IMR-90 (cell line): ENCODE data around the gene ENPP7. TPM values are rescaled to one million over a fixed set of nuclear protein-coding genes. Genes with fewer than 3 reads are reported as not detected.

Experiments used
- ATAC-seq: fragments of 200-7000 bp; cut with Tn5 transposase; 2 replicates; pipeline ENCODE4 v1.9.1; 2020; ENCODE audit warnings: low read depth, mild to moderate bottlenecking, moderate library complexity
- BruUV-seq: library from RNA; stranded (reverse); fragments of 400-500 nt; replicated peaks from 2 replicates; lab custom pipeline; 2021; lab: Mats Ljungman, UMichigan
- CTCF ChIA-PET: fragments of 300-600 bp; formaldehyde crosslinking; extraction: SDS; loops from one replicate; lab custom pipeline; 2021; ENCODE audit warnings: antibody characterized with exemption; lab: Yijun Ruan, JAX
- POLR2A ChIA-PET: fragments of 300-600 bp; sonication (Branson Sonifier 250); formaldehyde crosslinking; loops from one replicate; lab custom pipeline; 2022; ENCODE audit warnings: antibody characterized with exemption; ENCODE audit not compliant: unreplicated experiment; lab: Charles Lee
- DNase-seq: peaks from one replicate; pipeline ENCODE4 v3.0.0; 2013
- H2AFZ ChIP-seq: replicated peaks from 2 replicates; pipeline ENCODE3; 2013; ENCODE audit warnings: low read length, mild to moderate bottlenecking; ENCODE audit not compliant: poor library complexity
- H2AK5ac ChIP-seq: 2 replicates; pipeline ENCODE4 v1.6.1; 2013; ENCODE audit warnings: low read depth, low read length, inconsistent platforms
- H2AK9ac ChIP-seq: replicated peaks from 2 replicates; pipeline ENCODE3; 2013; ENCODE audit warnings: mild to moderate bottlenecking, low read depth, low read length, moderate library complexity; ENCODE audit not compliant: poor library complexity
- H2BK120ac ChIP-seq: 2 replicates; pipeline ENCODE4 v1.6.1; 2013; ENCODE audit warnings: low read depth, low read length, inconsistent platforms
- H2BK15ac ChIP-seq: 3 replicates; pipeline ENCODE4 v1.6.1; 2013; ENCODE audit warnings: low read depth, low read length, inconsistent platforms
- H2BK20ac ChIP-seq: 2 replicates; pipeline ENCODE4 v1.6.1; 2013; ENCODE audit warnings: low read depth, mild to moderate bottlenecking, inconsistent platforms, low read length, moderate library complexity
- H2BK5ac ChIP-seq: 2 replicates; pipeline ENCODE4 v1.6.1; 2013; ENCODE audit warnings: mild to moderate bottlenecking, low read depth, low read length, inconsistent platforms; ENCODE audit not compliant: poor library complexity, severe bottlenecking
- H3K14ac ChIP-seq: replicated peaks from 2 replicates; pipeline ENCODE4 v1.6.1; 2013; ENCODE audit warnings: low read depth, low read length, inconsistent platforms
- H3K18ac ChIP-seq: 2 replicates; pipeline ENCODE4 v1.6.1; 2013; ENCODE audit warnings: low read depth, low read length, control low read depth
- H3K23ac ChIP-seq: 2 replicates; pipeline ENCODE4 v1.6.1; 2013; ENCODE audit warnings: low read depth, low read length, inconsistent platforms
- H3K27ac ChIP-seq: 2 replicates; pipeline ENCODE4 v1.5.1; 2013; ENCODE audit warnings: mild to moderate bottlenecking, control low read depth, low read length; ENCODE audit not compliant: insufficient read depth
- H3K27me3 ChIP-seq: 2 replicates; pipeline ENCODE4 v1.6.1; 2013; ENCODE audit warnings: low read length; ENCODE audit not compliant: control insufficient read depth, insufficient read depth
- H3K36me3 ChIP-seq: 2 replicates; pipeline ENCODE4 v1.6.1; 2013; ENCODE audit warnings: low read length, mixed read lengths; ENCODE audit not compliant: control insufficient read depth, insufficient read depth
- H3K4ac ChIP-seq: 2 replicates; pipeline ENCODE4 v1.6.1; 2013; ENCODE audit warnings: low read depth, low read length, inconsistent platforms
- H3K4me1 ChIP-seq: 2 replicates; pipeline ENCODE4 v1.6.1; 2013; ENCODE audit warnings: low read length, mixed read lengths; ENCODE audit not compliant: control insufficient read depth, insufficient read depth
- H3K4me2 ChIP-seq: 2 replicates; pipeline ENCODE4 v1.6.1; 2013; ENCODE audit warnings: low read depth, mild to moderate bottlenecking, control low read depth, low read length, moderate library complexity
- H3K4me3 ChIP-seq: 2 replicates; pipeline ENCODE4 v1.5.1; 2013; ENCODE audit warnings: low read depth, mild to moderate bottlenecking, control low read depth, low read length, moderate library complexity; ENCODE audit not compliant: insufficient read depth
- H3K56ac ChIP-seq: 2 replicates; pipeline ENCODE4 v1.6.1; 2013; ENCODE audit warnings: low read length, inconsistent platforms; ENCODE audit not compliant: insufficient read depth; ENCODE audit errors: extremely low read depth
- H3K79me1 ChIP-seq, 2 experiments: 2 replicates each; pipeline ENCODE4 v1.6.1; 2013; ENCODE audit warnings: low read length in 2 of 2, inconsistent platforms in 1 of 2, low read depth in 1 of 2
- H3K9ac ChIP-seq: 2 replicates; pipeline ENCODE4 v1.6.1; 2013; ENCODE audit warnings: low read depth, low read length, control low read depth
- H3K9me1 ChIP-seq: 2 replicates; pipeline ENCODE4 v1.6.1; 2013; ENCODE audit warnings: low read length, inconsistent platforms; ENCODE audit not compliant: insufficient read depth
- H3K9me3 ChIP-seq: 2 replicates; pipeline ENCODE4 v1.6.1; 2013; ENCODE audit warnings: low read length; ENCODE audit not compliant: control insufficient read depth, insufficient read depth
- H4K20me1 ChIP-seq: 2 replicates; pipeline ENCODE4 v1.6.1; 2013; ENCODE audit warnings: low read length, inconsistent platforms; ENCODE audit not compliant: insufficient read depth
- H4K5ac ChIP-seq: 2 replicates; pipeline ENCODE4 v1.6.1; 2013; ENCODE audit warnings: mild to moderate bottlenecking, low read depth, low read length, control low read depth
- H4K8ac ChIP-seq, 2 experiments: 2 replicates each; pipeline ENCODE4 v1.6.1; 2013; ENCODE audit warnings: low read depth in 2 of 2, low read length in 2 of 2, control low read depth in 1 of 2, inconsistent platforms in 1 of 2
- H4K91ac ChIP-seq: 2 replicates; pipeline ENCODE4 v1.6.1; 2013; ENCODE audit warnings: low read depth, low read length, inconsistent platforms; ENCODE audit not compliant: insufficient read depth
- MAZ ChIP-seq: IDR thresholded peaks from 2 replicates; pipeline ENCODE4 v1.6.1; 2012; ENCODE audit warnings: low read depth, mild to moderate bottlenecking, low read length, improper control_type of control experiment, moderate library complexity, borderline replicate concordance
- POLR2A ChIP-seq: IDR thresholded peaks from 2 replicates; pipeline ENCODE4 v1.6.1; 2012; ENCODE audit warnings: mild to moderate bottlenecking, low read depth, low read length
- WGBS, 2 experiments: methylation state at CpG; one replicate each; pipeline versions ENCODE4 v1.1.5 to v1.1.7; 2013; ENCODE audit warnings: missing lambda C conversion rate in 2 of 2; ENCODE audit not compliant: insufficient read length in 1 of 2; ENCODE audit errors: extremely low coverage in 2 of 2; 5-methylcytosine and 5-hydroxymethylcytosine counted together
- dilution Hi-C: fragments of 300-500 bp; cut with HindIII; formaldehyde crosslinking; loops from one replicate; pipeline ENCODE4 v1.14.3; 2018; ENCODE audit warnings: low sequenced_read_pairs; ENCODE audit not compliant: unreplicated experiment
- in situ Hi-C: fragments of 300-500 bp; cut with MboI; formaldehyde crosslinking; loops from 3 replicates; pipeline ENCODE4 v1.14.3; 2019; ENCODE audit warnings: low sequenced_read_pairs, inconsistent platforms, mixed read lengths
- intact Hi-C: fragments of 100-400 bp; cut with micrococcal nuclease; formaldehyde crosslinking; loops from 2 replicates; pipeline ENCODE4 v1.10.0; 2022
- polyA plus RNA-seq, 3 experiments: library from polyadenylated mRNA; depleted of rRNA; stranded (reverse); fragments of >200 nt; gene quantifications; 2 replicates each; pipeline ENCODE4 v1.2.3, GENCODE V29; 2012; ENCODE audit warnings: low replicate concordance in 1 of 3
- total RNA-seq: library from RNA; depleted of rRNA; stranded (reverse); fragments of >200 nt; gene quantifications from 2 replicates; pipeline ENCODE4 v1.2.3, GENCODE V29; 2012

Gene ENPP7
- total and polyA plus RNA-seq, 2 of the 4 experiments (the other 2 are of a cell fraction): not detected

GRCh38 chr17:79681628-79682261, 49.0 kb upstream of the ENPP7 start:
- in situ Hi-C loops: no loop called here
- Histone ChIP-seq H4K8ac (no peak overlapping the region), H2BK15ac (no peak overlapping the region), H3K9me3 (no peaks in the 10 kb centered on the region), H3K14ac (no peak overlapping the region), H4K20me1 (no peaks in the 10 kb centered on the region), H3K36me3 (no peaks in the 10 kb centered on the region), H3K27me3 (peaks cover 5% of the 10 kb centered on the region; the same call in 1 of the 2 replicates), H4K5ac (no peak overlapping the region), H3K18ac (no peak overlapping the region), H3K4me1 (no peaks in the 10 kb centered on the region), H3K4ac (no peak overlapping the region), H2BK5ac (no peak overlapping the region), H3K9me1 (no peaks in the 10 kb centered on the region), H3K79me1 (no peaks in the 10 kb centered on the region), H2BK120ac (no peak overlapping the region), H3K4me3 (no peak overlapping the region), H3K56ac (no peak overlapping the region), H2AK5ac (no peak overlapping the region), H3K9ac (no peak overlapping the region), H3K4me2 (no peak overlapping the region), H4K91ac (no peak overlapping the region), H2AFZ (no peak overlapping the region), H2AK9ac (no peak overlapping the region), H3K23ac (no peak overlapping the region), H3K27ac (no peak overlapping the region), H2BK20ac (no peak overlapping the region)
- WGBS, 2 experiments: 67% methylated on average over 3 of the region's 9 CpGs; no CpG with 5 or more reads in 1 of the 2 experiments
- ATAC-seq (no peak), DNase-seq (no peak)
- CTCF ChIA-PET: no interaction called here
- no peak for TF ChIP-seq MAZ
- no peak for TF ChIP-seq POLR2A
- intact Hi-C loops: no loop called here
- dilution Hi-C loops: no loop called here
- POLR2A ChIA-PET: no interaction called here
- no TSS peak for BruUV-seq
